B cell (primary cell): ENCODE data around the gene PSEN1. TPM values are rescaled to one million over a fixed set of nuclear protein-coding genes. Genes with fewer than 3 reads are reported as not detected.

Experiments
- ATAC-seq: fragments of 200-7000 bp; cut with Tn5 transposase; one replicate; pipeline ENCODE4 v1.10.0; 2021; ENCODE audit warnings: low read depth, mild to moderate bottlenecking, moderate number of reproducible peaks, moderate library complexity
- CTCF ChIA-PET: fragments of 350-600 bp; sonication (Branson Sonifier 250); formaldehyde crosslinking; loops from one replicate; lab custom pipeline; 2021; ENCODE audit warnings: antibody characterized with exemption, inconsistent platforms; lab: Charles Lee
- POLR2A ChIA-PET: fragments of 350-600 bp; sonication (Branson Sonifier 250); formaldehyde crosslinking; loops from one replicate; lab custom pipeline; 2021; ENCODE audit warnings: antibody characterized with exemption; lab: Charles Lee
- DNase-seq: peaks from one replicate; pipeline ENCODE4 v3.0.0; 2013
- H2AFZ ChIP-seq: 2 replicates; pipeline ENCODE4 v1.6.1; 2012; ENCODE audit warnings: mild to moderate bottlenecking, low read depth, low read length; ENCODE audit not compliant: insufficient read depth, poor library complexity, severe bottlenecking
- H3K27ac ChIP-seq, 2 donors: 1 replicate in 1 of 2; 2 replicates in 1 of 2; pipeline ENCODE4 v1.5.1; 2012 to 2013; ENCODE audit warnings: low read length in 2 of 2, mild to moderate bottlenecking in 2 of 2, moderate library complexity in 1 of 2
- H3K27me3 ChIP-seq, 4 experiments: fragments of 200-600 bp in 1 of 4; sonication (generic) in 1 of 4; replicated peaks in 1 of 4; 1 replicate in 2 of 4; 2 replicates in 2 of 4; pipeline versions ENCODE4 v1.6.1 to v1.7.0; 2013 to 2016; ENCODE audit warnings: low read length in 3 of 4, mild to moderate bottlenecking in 2 of 4, mixed read lengths in 1 of 4, moderate library complexity in 1 of 4; ENCODE audit not compliant: insufficient read depth in 4 of 4, control insufficient read depth in 3 of 4; ENCODE audit errors: control extremely low read depth in 1 of 4
- H3K36me3 ChIP-seq, 2 experiments: replicated peaks in 1 of 2; 1 replicate in 1 of 2; 2 replicates in 1 of 2; pipeline versions ENCODE4 v1.6.1 to v1.7.1; 2013; ENCODE audit warnings: low read length in 1 of 2; ENCODE audit not compliant: insufficient read depth in 2 of 2, control insufficient read depth in 1 of 2; ENCODE audit errors: control extremely low read depth in 1 of 2, extremely low read depth in 1 of 2
- H3K4me1 ChIP-seq, 2 donors: fragments of 200-600 bp in 1 of 2; sonication (generic) in 1 of 2; 1 replicate in 1 of 2; 2 replicates in 1 of 2; pipeline versions ENCODE4 v1.5.1 to v1.6.1; 2013 to 2017; ENCODE audit warnings: low read length in 2 of 2; ENCODE audit not compliant: control insufficient read depth in 2 of 2, insufficient read depth in 2 of 2
- H3K4me2 ChIP-seq: replicated peaks from 2 replicates; pipeline ENCODE3; 2012; ENCODE audit warnings: mild to moderate bottlenecking, low read depth, low read length; ENCODE audit not compliant: poor library complexity, severe bottlenecking
- H3K4me3 ChIP-seq, 5 experiments: fragments of 200-600 bp in 1 of 5; sonication (generic) in 1 of 5; 1 replicate in 3 of 5; 2 replicates in 2 of 5; pipeline versions ENCODE4 v1.5.1 to v1.7.0; 2011 to 2016; ENCODE audit warnings: low read length in 4 of 5, mild to moderate bottlenecking in 4 of 5, low read depth in 2 of 5, control low read depth in 1 of 5, moderate library complexity in 1 of 5; ENCODE audit not compliant: insufficient read depth in 1 of 5; ENCODE audit errors: control extremely low read depth in 1 of 5, extremely low read depth in 1 of 5
- H3K79me2 ChIP-seq: fragments of 200-600 bp; sonication (generic); one replicate; pipeline ENCODE4 v1.6.0; 2016; ENCODE audit warnings: low read length; ENCODE audit not compliant: control insufficient read depth, insufficient read depth
- H3K9ac ChIP-seq: fragments of 200-600 bp; sonication (generic); 2 replicates; pipeline ENCODE4 v1.6.1; 2017; ENCODE audit warnings: mild to moderate bottlenecking, low read length, moderate library complexity
- H3K9me3 ChIP-seq, 3 donors: one replicate each; pipeline versions ENCODE4 v1.6.1 to v1.7.1; 2013; ENCODE audit warnings: low read length in 2 of 3; ENCODE audit not compliant: control insufficient read depth in 2 of 3, insufficient read depth in 1 of 3; ENCODE audit errors: control extremely low read depth in 1 of 3
- H4K20me1 ChIP-seq: 2 replicates; pipeline ENCODE4 v1.6.0; 2012; ENCODE audit warnings: mild to moderate bottlenecking, low read length; ENCODE audit not compliant: insufficient read depth, control insufficient read depth, poor library complexity, severe bottlenecking
- H3K27ac Mint-ChIP-seq: one replicate; pipeline ENCODE4 v1.8.0; 2021; ENCODE audit warnings: mixed read lengths
- H3K27me3 Mint-ChIP-seq: one replicate; pipeline ENCODE4 v1.8.0; 2021; ENCODE audit warnings: mixed read lengths
- H3K4me1 Mint-ChIP-seq: one replicate; pipeline ENCODE4 v1.8.0; 2021; ENCODE audit warnings: mixed read lengths
- H3K4me3 Mint-ChIP-seq: one replicate; pipeline ENCODE4 v1.8.0; 2021; ENCODE audit warnings: mixed read lengths
- H3K9me3 Mint-ChIP-seq: one replicate; pipeline ENCODE4 v1.8.0; 2022; ENCODE audit warnings: mixed read lengths; ENCODE audit not compliant: insufficient read depth
- CTCF ChIP-seq: fragments of 200-600 bp; IDR thresholded peaks from one replicate; pipeline ENCODE4 v1.8.0; 2022; ENCODE audit warnings: antibody characterized with exemption, mild to moderate bottlenecking
- EZH2 ChIP-seq: IDR thresholded peaks from 2 replicates; pipeline ENCODE4 v1.6.1; 2012; ENCODE audit warnings: borderline replicate concordance, low read depth, mild to moderate bottlenecking, moderate library complexity, low read length; ENCODE audit not compliant: insufficient read depth, poor library complexity, severe bottlenecking
- WGBS: methylation state at CpG from one replicate; pipeline ENCODE4 v1.1.5; 2013; ENCODE audit warnings: missing lambda C conversion rate; ENCODE audit not compliant: insufficient coverage; 5-methylcytosine and 5-hydroxymethylcytosine counted together
- intact Hi-C: fragments of 100-400 bp; cut with micrococcal nuclease; formaldehyde crosslinking; loops from one replicate; pipeline ENCODE4 v1.10.0; 2022
- polyA plus RNA-seq: library from polyadenylated mRNA; depleted of rRNA; stranded (reverse); fragments of >200 nt; gene quantifications from 2 replicates; pipeline ENCODE4 v1.2.3, GENCODE V29; 2012
- total RNA-seq, 2 donors: library from RNA; stranded (reverse); fragments of 120-200 nt in 1 of 2; gene quantifications; 1 replicate in 1 of 2; 2 replicates in 1 of 2; pipeline versions ENCODE4 v1.2.3 to v1.2.4, GENCODE V29; 2013 to 2022

PSEN1 gene
- total and polyA plus RNA-seq, 2 donors (not counting 1 experiment from before 2014, with no cell fraction given), result 10.2 to 75.9 TPM

DNA sequence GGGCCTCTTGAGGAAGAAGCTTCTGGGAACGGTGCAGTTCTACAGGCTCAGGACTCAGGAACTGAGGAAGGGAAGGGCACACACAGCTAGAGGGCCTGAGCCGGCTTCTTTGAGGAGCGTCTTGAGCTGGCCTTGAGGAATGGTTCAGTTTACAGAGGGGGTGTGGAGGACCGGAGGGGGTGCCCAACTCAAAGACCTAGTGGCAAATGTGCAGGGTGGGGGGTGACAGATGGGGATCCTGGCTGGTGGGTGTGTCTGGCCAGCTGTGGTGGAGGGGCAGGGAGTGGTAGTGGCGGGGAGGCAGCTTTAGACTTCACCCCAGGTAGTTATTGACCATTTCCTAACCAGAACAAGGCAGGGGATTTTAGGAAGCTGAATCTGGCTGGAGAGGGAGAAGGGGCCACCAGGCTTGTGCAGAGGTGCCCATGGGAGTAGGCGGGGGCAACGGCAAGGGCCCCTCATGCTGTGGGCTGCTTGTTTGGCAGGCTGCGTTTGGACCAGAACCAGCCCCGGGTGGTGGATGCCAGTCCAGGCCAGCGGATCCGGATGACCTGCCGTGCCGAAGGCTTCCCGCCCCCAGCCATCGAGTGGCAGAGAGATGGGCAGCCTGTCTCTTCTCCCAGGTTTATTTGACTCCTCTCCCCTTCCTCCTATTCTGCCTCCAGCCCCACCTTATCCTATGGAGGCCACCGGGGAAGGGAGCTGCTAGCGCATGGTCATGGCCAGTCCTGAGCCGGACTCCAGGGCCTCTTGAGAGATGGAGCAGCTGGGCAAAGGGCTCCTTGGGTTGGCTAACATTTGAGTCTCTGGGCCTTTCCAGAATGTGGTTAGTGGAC is 128.8 kb downstream of the PSEN1 start:
- peaks cover 0 to 3% (median 0%) of the 10 kb centered on the region in 4 experiments for H3K27me3 ChIP-seq
- H3K4me3 ChIP-seq, result no peak overlapping the region
- ATAC-seq, result no peak
- H3K4me1 ChIP-seq, result peaks cover 6 to 7% of the 10 kb centered on the region in 2 donors
- H4K20me1 ChIP-seq, result no peaks in the 10 kb centered on the region
- POLR2A ChIA-PET, result no interaction called here
- no peaks in the 10 kb centered on the region for H3K9me3 ChIP-seq
- intact Hi-C loops, result no loop called here
- no peak overlapping the region for H3K27ac ChIP-seq
- no peak overlapping the region for H3K9ac ChIP-seq
- H3K79me2 ChIP-seq, result no peaks in the 10 kb centered on the region
- peaks cover 9% of the 10 kb centered on the region for H3K4me1 Mint-ChIP-seq
- H3K9me3 Mint-ChIP-seq, result no peaks in the 10 kb centered on the region
- 89% methylated on average over 16 of the region's 18 CpGs for WGBS
- DNase-seq, result no peak
- H3K36me3 ChIP-seq, result no peaks in the 10 kb centered on the region
- no peak overlapping the region for H3K4me3 Mint-ChIP-seq
- no peak overlapping the region for H3K27ac Mint-ChIP-seq
- H3K4me2 ChIP-seq, result no peak overlapping the region
- H3K27me3 Mint-ChIP-seq, result peaks cover 4% of the 10 kb centered on the region
- TF ChIP-seq EZH2 (no peak), CTCF (no peak)
- H2AFZ ChIP-seq, result no peak overlapping the region
- CTCF ChIA-PET, result interaction anchor here (1.3 kb wide), 1 partner anchor 31 kb away, joined by 3 read pairs; no protein-coding TSS in a partner anchor

DNA sequence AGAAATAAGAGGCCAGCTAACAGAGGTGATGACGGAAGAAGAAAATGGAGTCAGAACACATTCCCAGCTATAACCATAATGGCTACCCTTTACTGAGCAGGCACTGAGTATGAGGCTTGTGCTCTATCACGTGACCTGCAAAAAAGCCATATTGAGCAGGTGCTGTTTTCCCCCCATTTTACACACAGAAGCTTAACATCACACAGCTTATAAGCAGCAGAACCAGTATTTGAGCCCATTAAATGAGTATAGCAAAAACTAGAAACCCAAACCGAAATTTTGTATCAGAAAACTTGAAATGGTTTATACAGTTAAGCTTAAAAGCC is 129.4 kb downstream of the PSEN1 start:
- Histone ChIP-seq H4K20me1 (no peaks in the 10 kb centered on the region), H3K9me3 (no peaks in the 10 kb centered on the region), H3K36me3 (no peaks in the 10 kb centered on the region), H3K27me3 (peaks cover 0 to 3% (median 0%) of the 10 kb centered on the region in 4 experiments), H3K4me1 (peaks cover 11 to 12% of the 10 kb centered on the region in 2 donors), H3K4me3 (no peak overlapping the region), H3K9ac (no peak overlapping the region), H3K27ac (no peak overlapping the region), H2AFZ (no peak overlapping the region), H3K4me2 (no peak overlapping the region), H3K79me2 (no peaks in the 10 kb centered on the region)
- Mint-ChIP-seq H3K27ac (no peak overlapping the region), H3K9me3 (no peaks in the 10 kb centered on the region), H3K4me1 (peaks cover 15% of the 10 kb centered on the region), H3K27me3 (peaks cover 4% of the 10 kb centered on the region), H3K4me3 (no peak overlapping the region)
- intact Hi-C loops, result no loop called here
- DNase-seq (no peak), ATAC-seq (no peak)
- ChIA-PET POLR2A (no interaction called here), CTCF (no interaction called here)
- WGBS, result 100% methylated on average over 2 of the region's 3 CpGs
- TF ChIP-seq CTCF, result no peak
- TF ChIP-seq EZH2, result no peak
